Calu3 (cell line): Measurements from ENCODE around the gene SEMA6B. TPM values are rescaled to one million over a fixed set of nuclear protein-coding genes. Genes with fewer than 3 reads are reported as not detected.

Experiments
- BruUV-seq: library from RNA; stranded (reverse); fragments of 400-500 nt; replicated peaks from 2 replicates; lab custom pipeline; 2021; lab: Mats Ljungman, UMichigan
- CTCF ChIA-PET: fragments of 300-600 bp; sonication (Branson Sonifier 250); formaldehyde crosslinking; loops from one replicate; lab custom pipeline; 2022; ENCODE audit warnings: antibody characterized with exemption; lab: Charles Lee
- DNase-seq: peaks from one replicate; pipeline ENCODE4 v3.0.0; 2022
- H3K27ac Mint-ChIP-seq: one replicate; pipeline ENCODE4 v1.8.0; 2022; ENCODE audit warnings: mixed read lengths; ENCODE audit not compliant: unreplicated experiment
- H3K27me3 Mint-ChIP-seq: one replicate; pipeline ENCODE4 v1.8.0; 2022; ENCODE audit warnings: mixed read lengths; ENCODE audit not compliant: unreplicated experiment
- H3K36me3 Mint-ChIP-seq: one replicate; pipeline ENCODE4 v1.8.0; 2022; ENCODE audit warnings: mild to moderate bottlenecking, moderate library complexity, mixed read lengths; ENCODE audit not compliant: insufficient read depth, unreplicated experiment
- H3K4me1 Mint-ChIP-seq: one replicate; pipeline ENCODE4 v1.8.0; 2022; ENCODE audit warnings: mild to moderate bottlenecking, low read depth, mixed read lengths; ENCODE audit not compliant: unreplicated experiment
- H3K4me3 Mint-ChIP-seq: one replicate; pipeline ENCODE4 v1.8.0; 2022; ENCODE audit warnings: mild to moderate bottlenecking, low read depth, moderate library complexity, mixed read lengths; ENCODE audit not compliant: unreplicated experiment
- H3K9me3 Mint-ChIP-seq: one replicate; pipeline ENCODE4 v1.8.0; 2022; ENCODE audit warnings: low read depth, mixed read lengths; ENCODE audit not compliant: unreplicated experiment
- intact Hi-C: fragments of 100-400 bp; cut with micrococcal nuclease; formaldehyde crosslinking; loops from one replicate; pipeline ENCODE4 v1.10.0; 2022; ENCODE audit not compliant: unreplicated experiment
- total RNA-seq: library from RNA; stranded (reverse); gene quantifications from 2 replicates; pipeline ENCODE4 v1.2.3, GENCODE V29; 2022
- TF ChIP-seq, protein P1 (sequence below): fragments of 200-600 bp; IDR thresholded peaks from one replicate; pipeline ENCODE4 v1.8.0; 2022; ENCODE audit warnings: antibody characterized with exemption; ENCODE audit not compliant: unreplicated experiment

Gene SEMA6B
- total RNA-seq, 1 experiment from 2014 or later = 0.21 TPM

GRCh38 chr19:4555657-4556561 is 3.6 kb downstream of the SEMA6B start:
- peak overlapping the region; percentile 64 for H3K4me3 Mint-ChIP-seq
- CTCF ChIA-PET = interaction anchor here (1.2 kb wide), 1 partner anchor 14 kb away, joined by 5 read pairs; no protein-coding TSS in a partner anchor
- intact Hi-C loops = no loop called here
- peaks cover 8% of the 10 kb centered on the region for H3K9me3 Mint-ChIP-seq
- peaks cover 26% of the 10 kb centered on the region for H3K36me3 Mint-ChIP-seq
- no peaks in the 10 kb centered on the region for H3K4me1 Mint-ChIP-seq
- peaks cover 37% of the 10 kb centered on the region for H3K27me3 Mint-ChIP-seq
- H3K27ac Mint-ChIP-seq = no peak overlapping the region
- TF ChIP-seq, protein P1, sequence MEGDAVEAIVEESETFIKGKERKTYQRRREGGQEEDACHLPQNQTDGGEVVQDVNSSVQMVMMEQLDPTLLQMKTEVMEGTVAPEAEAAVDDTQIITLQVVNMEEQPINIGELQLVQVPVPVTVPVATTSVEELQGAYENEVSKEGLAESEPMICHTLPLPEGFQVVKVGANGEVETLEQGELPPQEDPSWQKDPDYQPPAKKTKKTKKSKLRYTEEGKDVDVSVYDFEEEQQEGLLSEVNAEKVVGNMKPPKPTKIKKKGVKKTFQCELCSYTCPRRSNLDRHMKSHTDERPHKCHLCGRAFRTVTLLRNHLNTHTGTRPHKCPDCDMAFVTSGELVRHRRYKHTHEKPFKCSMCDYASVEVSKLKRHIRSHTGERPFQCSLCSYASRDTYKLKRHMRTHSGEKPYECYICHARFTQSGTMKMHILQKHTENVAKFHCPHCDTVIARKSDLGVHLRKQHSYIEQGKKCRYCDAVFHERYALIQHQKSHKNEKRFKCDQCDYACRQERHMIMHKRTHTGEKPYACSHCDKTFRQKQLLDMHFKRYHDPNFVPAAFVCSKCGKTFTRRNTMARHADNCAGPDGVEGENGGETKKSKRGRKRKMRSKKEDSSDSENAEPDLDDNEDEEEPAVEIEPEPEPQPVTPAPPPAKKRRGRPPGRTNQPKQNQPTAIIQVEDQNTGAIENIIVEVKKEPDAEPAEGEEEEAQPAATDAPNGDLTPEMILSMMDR = no peak
- DNase-seq = peak; percentile 81
- no TSS peak for BruUV-seq

DNA sequence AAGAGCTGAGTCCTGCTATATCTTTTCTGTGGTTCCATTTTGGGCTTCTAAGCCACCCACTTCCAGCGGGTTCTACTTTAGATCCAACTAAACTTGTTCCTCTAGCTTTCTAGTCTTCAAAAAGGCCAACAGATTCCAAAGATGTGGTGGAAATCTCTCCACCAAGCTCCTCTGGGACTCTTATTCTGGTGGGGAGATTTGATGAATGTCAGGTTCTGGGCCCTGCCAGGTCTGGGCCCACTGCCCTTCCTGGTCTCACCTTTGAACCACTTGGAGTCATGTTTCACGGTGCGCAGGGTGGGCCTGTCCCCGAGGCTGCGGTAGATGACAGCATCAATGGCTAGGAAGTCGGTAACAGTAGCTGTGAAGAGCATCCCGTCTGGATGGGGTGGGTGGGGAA is 4.8 kb downstream of the SEMA6B start:
- peaks cover 37% of the 10 kb centered on the region for H3K27me3 Mint-ChIP-seq
- no peak overlapping the region for H3K4me3 Mint-ChIP-seq
- no peak for DNase-seq
- H3K36me3 Mint-ChIP-seq = peaks cover 26% of the 10 kb centered on the region
- TF ChIP-seq, protein P1 = no peak
- intact Hi-C loops = no loop called here
- no peaks in the 10 kb centered on the region for H3K4me1 Mint-ChIP-seq
- no TSS peak for BruUV-seq
- peaks cover 8% of the 10 kb centered on the region for H3K9me3 Mint-ChIP-seq
- H3K27ac Mint-ChIP-seq = no peak overlapping the region
- CTCF ChIA-PET = no interaction called here

DNA sequence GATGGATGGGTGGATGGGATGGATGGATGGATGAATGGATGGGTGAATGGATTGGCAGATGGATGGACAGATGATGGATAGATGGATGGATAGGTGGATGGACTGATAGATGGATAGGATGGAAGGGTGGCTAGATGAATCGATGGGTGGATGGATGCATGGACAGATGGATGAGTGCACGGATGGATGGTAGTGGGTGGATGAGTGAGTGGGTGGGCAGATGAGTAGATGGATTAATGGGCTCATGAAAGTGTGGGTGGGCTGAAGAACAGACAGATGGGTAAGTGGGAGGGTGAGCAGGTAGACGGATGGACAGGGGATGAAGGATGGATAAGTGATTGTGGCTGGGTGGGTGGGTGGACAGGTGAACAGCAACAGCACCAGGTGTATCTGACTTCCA is 5.7 kb downstream of the SEMA6B start:
- DNase-seq = no peak
- peak overlapping the region; percentile 44 for H3K27ac Mint-ChIP-seq
- CTCF ChIA-PET = no interaction called here
- no TSS peak for BruUV-seq
- no peaks in the 10 kb centered on the region for H3K4me1 Mint-ChIP-seq
- intact Hi-C loops = no loop called here
- no peak overlapping the region for H3K4me3 Mint-ChIP-seq
- peaks cover 26% of the 10 kb centered on the region for H3K36me3 Mint-ChIP-seq
- H3K9me3 Mint-ChIP-seq = peaks cover 8% of the 10 kb centered on the region
- TF ChIP-seq, protein P1 = no peak
- H3K27me3 Mint-ChIP-seq = peaks cover 46% of the 10 kb centered on the region

DNA sequence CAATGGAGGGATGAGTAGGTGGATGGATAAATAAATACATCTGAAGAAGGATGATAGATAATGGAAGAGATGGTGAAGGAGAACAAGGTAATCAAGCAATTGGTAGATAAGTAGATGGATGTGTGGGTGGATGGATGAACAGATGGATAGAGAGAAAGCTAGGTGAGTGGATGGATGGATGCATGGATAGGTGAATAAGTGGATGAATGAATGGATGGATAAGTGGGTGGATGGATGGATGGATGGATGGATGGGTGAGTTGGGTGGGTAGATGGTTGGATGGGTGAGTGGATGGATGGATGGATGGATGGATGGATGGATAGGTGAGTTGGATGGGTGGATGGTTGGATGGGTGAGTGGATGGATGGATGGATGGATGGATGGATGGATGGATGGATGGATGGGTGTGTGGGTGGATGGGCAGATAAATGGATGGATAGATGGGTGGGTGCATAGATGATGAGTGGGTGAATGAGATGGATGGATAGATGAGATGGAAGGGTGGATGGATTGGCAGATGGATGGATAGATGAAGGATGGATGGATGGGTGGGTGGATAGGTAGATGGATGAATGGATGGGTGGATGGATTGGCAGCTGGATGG is 6.3 kb downstream of the SEMA6B start:
- Mint-ChIP-seq H3K4me3 (no peak overlapping the region), H3K27ac (peak overlapping the region; percentile 44), H3K9me3 (peaks cover 8% of the 10 kb centered on the region), H3K27me3 (peaks cover 51% of the 10 kb centered on the region), H3K36me3 (peaks cover 26% of the 10 kb centered on the region), H3K4me1 (no peaks in the 10 kb centered on the region)
- CTCF ChIA-PET = no interaction called here
- DNase-seq = no peak
- intact Hi-C loops = no loop called here
- TF ChIP-seq, protein P1 = no peak
- no TSS peak for BruUV-seq
